Memory B cell (primary cell): Measurements from ENCODE around the gene ZNF280D.

ENCODE experiments used
- ATAC-seq: fragments of 150-1000 bp; cut with Tn5 transposase; 2 replicates; pipeline ENCODE4 v1.10.0; 2021; ENCODE audit warnings: low read depth, mild to moderate bottlenecking, moderate library complexity
- DNase-seq, 2 donors: peaks; one replicate each; pipeline ENCODE4 v3.0.0; 2022; ENCODE audit warnings: low spot score in 2 of 2
- H3K27ac Mint-ChIP-seq: one replicate; pipeline ENCODE4 v1.8.0; 2022; ENCODE audit warnings: mild to moderate bottlenecking, moderate library complexity, mixed read lengths
- H3K27me3 Mint-ChIP-seq: one replicate; pipeline ENCODE4 v1.8.0; 2022; ENCODE audit warnings: mixed read lengths
- H3K36me3 Mint-ChIP-seq: one replicate; pipeline ENCODE4 v1.8.0; 2022; ENCODE audit warnings: mild to moderate bottlenecking, mixed read lengths
- H3K4me1 Mint-ChIP-seq: one replicate; pipeline ENCODE4 v1.8.0; 2022; ENCODE audit warnings: mixed read lengths
- H3K4me3 Mint-ChIP-seq: one replicate; pipeline ENCODE4 v1.8.0; 2022; ENCODE audit warnings: mild to moderate bottlenecking, moderate library complexity, mixed read lengths
- H3K9me3 Mint-ChIP-seq: one replicate; pipeline ENCODE4 v1.8.0; 2022; ENCODE audit warnings: mixed read lengths

ZNF280D gene

GRCh38 chr15:56617628-56618027 is 115.7 kb downstream of the ZNF280D start:
- DNase-seq (no peak), ATAC-seq (no peak)
- H3K4me1 Mint-ChIP-seq: peaks cover 4% of the 10 kb centered on the region
- H3K27me3 Mint-ChIP-seq: peaks cover 2% of the 10 kb centered on the region
- no peak overlapping the region for H3K4me3 Mint-ChIP-seq
- peaks cover 11% of the 10 kb centered on the region for H3K36me3 Mint-ChIP-seq
- peaks cover 5% of the 10 kb centered on the region for H3K9me3 Mint-ChIP-seq
- H3K27ac Mint-ChIP-seq: no peak overlapping the region

GRCh38 chr15:56616551-56616950 is 116.8 kb downstream of the ZNF280D start:
- no peak overlapping the region for H3K4me3 Mint-ChIP-seq
- no peak overlapping the region for H3K27ac Mint-ChIP-seq
- peaks cover 2% of the 10 kb centered on the region for H3K27me3 Mint-ChIP-seq

GRCh38 chr15:56613811-56614210 is 119.5 kb downstream of the ZNF280D start:
- peaks cover 4% of the 10 kb centered on the region for H3K36me3 Mint-ChIP-seq

More at GRCh38 chr15:56616551-56616950, 116.8 kb downstream of the ZNF280D start:
- ATAC-seq (no peak), DNase-seq (no peak)
- Mint-ChIP-seq H3K36me3 (peaks cover 11% of the 10 kb centered on the region), H3K9me3 (peaks cover 5% of the 10 kb centered on the region), H3K4me1 (peaks cover 4% of the 10 kb centered on the region)

GRCh38 chr15:56608993-56609392 is 124.3 kb downstream of the ZNF280D start:
- Mint-ChIP-seq H3K27ac (peak overlapping the region; percentile 17), H3K4me1 (peaks cover 27% of the 10 kb centered on the region), H3K9me3 (peaks cover 4% of the 10 kb centered on the region), H3K4me3 (peak overlapping the region; percentile 59), H3K27me3 (no peaks in the 10 kb centered on the region), H3K36me3 (peaks cover 3% of the 10 kb centered on the region)
- DNase-seq: peak in 1 of 2 donors; percentile 20
- peak; percentile 81 for ATAC-seq

More at GRCh38 chr15:56613811-56614210, 119.5 kb downstream of the ZNF280D start:
- Mint-ChIP-seq H3K27ac (peak overlapping the region; percentile 19), H3K4me3 (no peak overlapping the region), H3K27me3 (no peaks in the 10 kb centered on the region), H3K4me1 (peaks cover 9% of the 10 kb centered on the region), H3K9me3 (peaks cover 1% of the 10 kb centered on the region)
- no peak for ATAC-seq
- DNase-seq: no peak

- Mint-ChIP-seq H3K4me1 (peaks cover 27% of the 10 kb centered on the region), H3K36me3 (peaks cover 2% of the 10 kb centered on the region), H3K27ac (no peak overlapping the region), H3K9me3 (peaks cover 4% of the 10 kb centered on the region), H3K27me3 (no peaks in the 10 kb centered on the region), H3K4me3 (peak overlapping the region; percentile 0)
- ATAC-seq (peak; percentile 87), DNase-seq (peak in 1 of 2 donors; percentile 14)
These were observed 125.0 kb downstream of the ZNF280D start for GRCh38 chr15:56608140-56608778.

GRCh38 chr15:56602253-56602652 is 131.1 kb downstream of the ZNF280D start:
- peaks cover 8% of the 10 kb centered on the region for H3K4me1 Mint-ChIP-seq
- DNase-seq (no peak), ATAC-seq (no peak)
- peaks cover 7% of the 10 kb centered on the region for H3K36me3 Mint-ChIP-seq
- H3K9me3 Mint-ChIP-seq: peaks cover 12% of the 10 kb centered on the region
- peaks cover 1% of the 10 kb centered on the region for H3K27me3 Mint-ChIP-seq
- no peak overlapping the region for H3K4me3 Mint-ChIP-seq
- no peak overlapping the region for H3K27ac Mint-ChIP-seq

GRCh38 chr15:56600380-56600779 is 132.9 kb downstream of the ZNF280D start:
- Mint-ChIP-seq H3K4me1 (no peaks in the 10 kb centered on the region), H3K9me3 (peaks cover 12% of the 10 kb centered on the region), H3K36me3 (peaks cover 7% of the 10 kb centered on the region), H3K27me3 (peaks cover 3% of the 10 kb centered on the region), H3K4me3 (no peak overlapping the region), H3K27ac (no peak overlapping the region)
- DNase-seq (no peak), ATAC-seq (no peak)

- no peak overlapping the region for H3K27ac Mint-ChIP-seq
- DNase-seq (no peak), ATAC-seq (no peak)
- H3K36me3 Mint-ChIP-seq: peaks cover 7% of the 10 kb centered on the region
- no peak overlapping the region for H3K4me3 Mint-ChIP-seq
- H3K27me3 Mint-ChIP-seq: peaks cover 4% of the 10 kb centered on the region
- H3K9me3 Mint-ChIP-seq: peaks cover 9% of the 10 kb centered on the region
- H3K4me1 Mint-ChIP-seq: no peaks in the 10 kb centered on the region
These were observed 134.3 kb downstream of the ZNF280D start for GRCh38 chr15:56598991-56599390.

GRCh38 chr15:56587686-56588085 is 145.6 kb downstream of the ZNF280D start:
- no peak overlapping the region for H3K4me3 Mint-ChIP-seq
- peaks cover 6% of the 10 kb centered on the region for H3K9me3 Mint-ChIP-seq
- H3K27ac Mint-ChIP-seq: no peak overlapping the region
- H3K4me1 Mint-ChIP-seq: no peaks in the 10 kb centered on the region
- H3K27me3 Mint-ChIP-seq: peaks cover 1% of the 10 kb centered on the region
- DNase-seq (no peak), ATAC-seq (no peak)
- H3K36me3 Mint-ChIP-seq: peaks cover 8% of the 10 kb centered on the region

- Mint-ChIP-seq H3K36me3 (peaks cover 8% of the 10 kb centered on the region), H3K27me3 (peaks cover 1% of the 10 kb centered on the region), H3K9me3 (peaks cover 6% of the 10 kb centered on the region), H3K4me1 (no peaks in the 10 kb centered on the region), H3K27ac (no peak overlapping the region), H3K4me3 (no peak overlapping the region)
- DNase-seq (no peak), ATAC-seq (no peak)
These were observed 147.1 kb downstream of the ZNF280D start for GRCh38 chr15:56586206-56586605.

GRCh38 chr15:56582785-56583184 is 150.5 kb downstream of the ZNF280D start:
- H3K4me3 Mint-ChIP-seq: no peak overlapping the region
- peaks cover 5% of the 10 kb centered on the region for H3K36me3 Mint-ChIP-seq
- no peaks in the 10 kb centered on the region for H3K4me1 Mint-ChIP-seq
- H3K9me3 Mint-ChIP-seq: peaks cover 6% of the 10 kb centered on the region
- H3K27me3 Mint-ChIP-seq: no peaks in the 10 kb centered on the region
- DNase-seq (no peak), ATAC-seq (no peak)
- no peak overlapping the region for H3K27ac Mint-ChIP-seq
